Right cardiac atrium (tissue), 5 donors: Measurements from ENCODE around the gene CRNKL1. TPM values are rescaled to one million over a fixed set of nuclear protein-coding genes. Genes with fewer than 3 reads are reported as not detected.
"Not testable (repeated sequence)": the region's sequence is repeated elsewhere in the genome, so short reads cannot be mapped to it uniquely, and the experiment has no call there.

Experiments
- ATAC-seq, 2 donors: fragments of 200-7000 bp; cut with Tn5 transposase; one replicate each; pipeline versions ENCODE4 v1.8.0 to v1.9.1; 2020; ENCODE audit warnings: moderate library complexity in 2 of 2, mild to moderate bottlenecking in 1 of 2
- DNase-seq, 3 donors: peaks; one replicate each; pipeline ENCODE4 v3.0.0-alpha.2; 2020
- H3K27ac ChIP-seq: one replicate; pipeline ENCODE4 v1.5.1; 2013; ENCODE audit warnings: mild to moderate bottlenecking, low read length, control low read depth, moderate library complexity
- H3K27me3 ChIP-seq: one replicate; pipeline ENCODE4 v1.6.1; 2013; ENCODE audit not compliant: control insufficient read depth, insufficient read depth
- H3K4me1 ChIP-seq: one replicate; pipeline ENCODE4 v1.6.1; 2013; ENCODE audit warnings: low read length; ENCODE audit not compliant: control insufficient read depth, insufficient read depth
- H3K4me3 ChIP-seq: one replicate; pipeline ENCODE4 v1.5.1; 2013; ENCODE audit warnings: low read length, control low read depth
- H3K9me3 ChIP-seq: one replicate; pipeline ENCODE4 v1.6.1; 2013; ENCODE audit warnings: low read length; ENCODE audit not compliant: control insufficient read depth
- WGBS: extraction: QIAGEN DNeasy Blood & Tissue Kit; methylation state at CpG from one replicate; pipeline ENCODE4 v1.1.7; 2013; 5-methylcytosine and 5-hydroxymethylcytosine counted together
- intact Hi-C, 4 donors: fragments of 100-400 bp; cut with DNase I; formaldehyde crosslinking; loops; one replicate each; pipeline versions ENCODE4 v1.11.0 to v1.14.0; 2022 to 2023
- polyA plus RNA-seq: library from polyadenylated mRNA; stranded (reverse); fragments of 200-250 nt; gene quantifications from one replicate; pipeline ENCODE4 v1.2.3, GENCODE V29; 2013
- total RNA-seq, 4 donors: library from RNA; stranded (reverse); fragmentation: NEBNext Ultra II Directional; extraction: Animal tissue kit (Norgen Biotek cat#: 25700); gene quantifications; one replicate each; pipeline ENCODE4 v1.2.1, GENCODE V29; 2021
- donor health status: healthy with polysubstance abuse.
- donor health status: DM: no; HTN: yes; CAD: no.
- donor health status: DM: no; HTN: no; CAD: no.
- donor health status: DM: no; HTN: yes; CAD: no; lungs with severe emphysema.
- donor health status: DM: yes; HTN: yes; CAD: no.

The CRNKL1 gene
- total and polyA plus RNA-seq, 5 donors: 10.9 to 17.6 (median 15.9) TPM

GRCh38 chr20:20003955-20004322, 48.3 kb downstream of the CRNKL1 start:
- ATAC-seq, H3K9me3 ChIP-seq, DNase-seq, intact Hi-C loops, H3K4me1 ChIP-seq, H3K27me3 ChIP-seq: not testable (repeated sequence)
- Histone ChIP-seq H3K27ac (peak overlapping the region; percentile 87), H3K4me3 (peak overlapping the region; percentile 33)
- 42% methylated on average over 6 of the region's 6 CpGs for WGBS

- H3K4me3 ChIP-seq: peak overlapping the region; percentile 33
- intact Hi-C loops: no loop called here
- H3K27ac ChIP-seq: peak overlapping the region; percentile 87
- H3K27me3 ChIP-seq: no peaks in the 10 kb centered on the region
- WGBS: 10% methylated on average over 23 of the region's 23 CpGs
- no peaks in the 10 kb centered on the region for H3K9me3 ChIP-seq
- peaks cover 2% of the 10 kb centered on the region for H3K4me1 ChIP-seq
- peak in 1 of 3 donors; percentile 72 for DNase-seq
- ATAC-seq: peak; percentile 67 to 72
These were observed 49.0 kb downstream of the CRNKL1 start for GRCh38 chr20:20003031-20003954.

- Histone ChIP-seq H3K9me3 (no peaks in the 10 kb centered on the region), H3K4me1 (peaks cover 2% of the 10 kb centered on the region), H3K27me3 (no peaks in the 10 kb centered on the region), H3K27ac (peak overlapping the region; percentile 60), H3K4me3 (no peak overlapping the region)
- intact Hi-C loops: no loop called here
- 57% methylated on average over 9 of the region's 9 CpGs for WGBS
- no peak for DNase-seq
- peak; percentile 46 to 50 for ATAC-seq
These were observed 49.9 kb downstream of the CRNKL1 start for GRCh38 chr20:20002101-20002998.

- Histone ChIP-seq H3K4me1 (peaks cover 5% of the 10 kb centered on the region), H3K4me3 (no peak overlapping the region), H3K27ac (peak overlapping the region; percentile 6), H3K27me3 (no peaks in the 10 kb centered on the region), H3K9me3 (no peaks in the 10 kb centered on the region)
- DNase-seq (no peak), ATAC-seq (no peak)
- WGBS: 75% methylated on average over 14 of the region's 14 CpGs
- intact Hi-C loops: no loop called here
These were observed 51.9 kb downstream of the CRNKL1 start for GRCh38 chr20:20000211-20000968.

GRCh38 chr20:19998990-19999705, 53.1 kb downstream of the CRNKL1 start:
- peaks cover 8% of the 10 kb centered on the region for H3K4me1 ChIP-seq
- H3K27me3 ChIP-seq: no peaks in the 10 kb centered on the region
- ATAC-seq (no peak), DNase-seq (no peak)
- WGBS: 80% methylated on average over 7 of the region's 7 CpGs
- H3K27ac ChIP-seq: no peak overlapping the region
- no peaks in the 10 kb centered on the region for H3K9me3 ChIP-seq
- intact Hi-C loops: loop anchor here (5.0 to 10.0 kb wide), 4 partner anchors 64 to 307 kb away; no protein-coding TSS in a partner anchor
- H3K4me3 ChIP-seq: no peak overlapping the region

- Histone ChIP-seq H3K27me3 (no peaks in the 10 kb centered on the region), H3K9me3 (no peaks in the 10 kb centered on the region), H3K27ac (peak overlapping the region; percentile 44), H3K4me1 (peaks cover 16% of the 10 kb centered on the region), H3K4me3 (no peak overlapping the region)
- intact Hi-C loops: loop anchor here (2.0 to 10.0 kb wide), 5 partner anchors 62 to 305 kb away; no protein-coding TSS in a partner anchor
- 20% methylated on average over 9 of the region's 9 CpGs for WGBS
- DNase-seq: no peak
- ATAC-seq: peak in 1 of 2 donors; percentile 48
These were observed 55.3 kb downstream of the CRNKL1 start for GRCh38 chr20:19996917-19997316.

GRCh38 chr20:19996222-19996621, 56.0 kb downstream of the CRNKL1 start:
- no peak for DNase-seq
- H3K27me3 ChIP-seq: no peaks in the 10 kb centered on the region
- ATAC-seq: no peak
- H3K9me3 ChIP-seq: no peaks in the 10 kb centered on the region
- intact Hi-C loops: loop anchor here (2.0 to 10.0 kb wide), 5 partner anchors 61 to 304 kb away; no protein-coding TSS in a partner anchor
- H3K27ac ChIP-seq: no peak overlapping the region
- peaks cover 16% of the 10 kb centered on the region for H3K4me1 ChIP-seq
- 78% methylated on average over 8 of the region's 8 CpGs for WGBS
- H3K4me3 ChIP-seq: no peak overlapping the region

GRCh38 chr20:19995220-19995863, 56.9 kb downstream of the CRNKL1 start:
- ATAC-seq (peak; percentile 18 to 46), DNase-seq (no peak)
- Histone ChIP-seq H3K4me3 (no peak overlapping the region), H3K27me3 (no peaks in the 10 kb centered on the region), H3K9me3 (no peaks in the 10 kb centered on the region), H3K4me1 (peaks cover 16% of the 10 kb centered on the region), H3K27ac (no peak overlapping the region)
- WGBS: 30% methylated on average over 5 of the region's 5 CpGs
- intact Hi-C loops: loop anchor here (5.0 to 10.0 kb wide), 4 partner anchors 61 to 303 kb away; no protein-coding TSS in a partner anchor

- WGBS: 41% methylated on average over 12 of the region's 12 CpGs
- DNase-seq (peak in 2 of 3 donors; percentile 61 to 70), ATAC-seq (peak; percentile 34 to 66)
- intact Hi-C loops: loop anchor here in 3 of 4 donors (10.0 kb wide), 3 partner anchors 59 to 299 kb away; no protein-coding TSS in a partner anchor
- H3K4me3 ChIP-seq: no peak overlapping the region
- H3K27me3 ChIP-seq: no peaks in the 10 kb centered on the region
- peaks cover 16% of the 10 kb centered on the region for H3K4me1 ChIP-seq
- peak overlapping the region; percentile 62 for H3K27ac ChIP-seq
- H3K9me3 ChIP-seq: no peaks in the 10 kb centered on the region
These were observed 58.2 kb downstream of the CRNKL1 start for GRCh38 chr20:19993958-19994669.
